ENCODE results near the gene SHROOM3. TPM values are rescaled to one million over a fixed set of nuclear protein-coding genes. Genes with fewer than 3 reads are reported as not detected.
A peak's percentile ranks its signal among the peaks of the same experiment; 100 is the strongest.

The SHROOM3 gene
- total RNA-seq, 1 experiment from 2014 or later: 70.6 TPM

GRCh38 chr4:76806757-76807156 lies 371.7 kb downstream of the SHROOM3 start:
- DNase-seq (ENCODE audit: low spot score): no peak

GRCh38 chr4:76809594-76810305 lies 374.7 kb downstream of the SHROOM3 start:
- DNase-seq (ENCODE audit: low spot score): peak; percentile 50

GRCh38 chr4:76811604-76812412 lies 376.8 kb downstream of the SHROOM3 start:
- no peak for DNase-seq (ENCODE audit: low spot score)

GRCh38 chr4:76813070-76813469 lies 378.0 kb downstream of the SHROOM3 start:
- DNase-seq (ENCODE audit: low spot score): no peak

- no peak for DNase-seq (ENCODE audit: low spot score)
Observed at GRCh38 chr4:76821641-76822040, 386.6 kb downstream of the SHROOM3 start.

- DNase-seq (ENCODE audit: low spot score): no peak
Observed at GRCh38 chr4:76822303-76822702, 387.3 kb downstream of the SHROOM3 start.

- no peak for DNase-seq (ENCODE audit: low spot score)
Observed at GRCh38 chr4:76823495-76823894, 388.5 kb downstream of the SHROOM3 start.

- no peak for DNase-seq (ENCODE audit: low spot score)
Observed at GRCh38 chr4:76830612-76830963, 395.6 kb downstream of the SHROOM3 start.

- DNase-seq (ENCODE audit: low spot score): peak; percentile 97
Observed at GRCh38 chr4:76830964-76831703, 396.1 kb downstream of the SHROOM3 start.

- peak; percentile 28 for DNase-seq (ENCODE audit: low spot score)
Observed at GRCh38 chr4:76831711-76832373, 396.8 kb downstream of the SHROOM3 start.

Small RNA genes within 50 kb of the gene (small RNA-seq; reads per million reads assigned to genes)
- not detected for gene MIR4450
- gene RF00278: not detected
- not detected for gene RNU6-145P

Other genes with a start within 250 kb of the SHROOM3 start
- gene SCARB2, start 221.4 kb upstream of the SHROOM3 start, total RNA-seq (2014; rRNA removed; shearing (Covaris generic)): 99.5 and 105 TPM in 2 replicates
- 2.4 and 2.9 TPM in 2 replicates for gene FAM47E, start 183.5 kb upstream of the SHROOM3 start, total RNA-seq (2014; rRNA removed; shearing (Covaris generic))
- 3.3 and 4.0 TPM in 2 replicates for gene STBD1, start 128.5 kb upstream of the SHROOM3 start, total RNA-seq (2014; rRNA removed; shearing (Covaris generic))
- not detected in 2 replicates for gene CCDC158, start 14.1 kb upstream of the SHROOM3 start, total RNA-seq (2014; rRNA removed; shearing (Covaris generic))

All from HT-29 (cell line).